K562 (cell line): ENCODE results near the gene SSBP2. TPM values are rescaled to one million over a fixed set of nuclear protein-coding genes. Genes with fewer than 3 reads are reported as not detected.

Experiments used
- ATAC-seq: fragments of 200-7000 bp; cut with Tn5 transposase; 3 replicates; pipeline ENCODE4 v1.9.1; 2020; ENCODE audit warnings: moderate library complexity
- BruUV-seq: library from RNA; stranded (reverse); fragments of 400-500 nt; replicated peaks from 2 replicates; lab custom pipeline; 2021; lab: Mats Ljungman, UMichigan
- CTCF ChIA-PET: fragments of 300-600 bp; formaldehyde crosslinking; extraction: SDS; loops from one replicate; lab custom pipeline; 2021; ENCODE audit warnings: low intra/inter-chr PET ratio; lab: Yijun Ruan, JAX
- POLR2A ChIA-PET: fragments of 300-600, 350-650 bp; sonication (Branson Sonifier 250); formaldehyde crosslinking; extraction: SDS; loops from one replicate; lab custom pipeline; 2021; ENCODE audit warnings: antibody characterized with exemption, inconsistent platforms; lab: Yijun Ruan, JAX
- DNase-seq, 4 experiments: peaks; one replicate each; pipeline versions ENCODE4 v3.0.0 to v3.0.0-alpha.2; 2011 to 2018; ENCODE audit warnings: low spot score in 3 of 4, mixed read lengths in 3 of 4; ENCODE audit errors: extremely low read depth in 1 of 4
- FAIRE-seq: peaks from 2 replicates; lab custom pipeline; 2011; peaks lifted over from hg19 to GRCh38; lab: Jason Lieb, UNC
- H2AFZ ChIP-seq: 2 replicates; pipeline ENCODE4 v1.6.0; 2011; ENCODE audit warnings: low read depth, low read length, control low read depth, inconsistent platforms
- H3K27ac ChIP-seq: fragments of 200-600 bp; 3 replicates; pipeline ENCODE4 v1.8.0; 2011; ENCODE audit warnings: low read depth, mild to moderate bottlenecking, control low read depth, inconsistent platforms, low read length, moderate library complexity, mixed read lengths; ENCODE audit errors: extremely low read depth
- H3K27me3 ChIP-seq, 2 experiments: fragments of 300-600 bp in 1 of 2; 2 replicates in 1 of 2; 3 replicates in 1 of 2; pipeline versions ENCODE4 v1.6.0 to v1.8.0; 2011; ENCODE audit warnings: inconsistent platforms in 2 of 2, low read length in 2 of 2, mild to moderate bottlenecking in 1 of 2, mixed read lengths in 1 of 2, moderate library complexity in 1 of 2; ENCODE audit not compliant: control insufficient read depth in 2 of 2, insufficient read depth in 2 of 2
- H3K36me3 ChIP-seq: fragments of 300-600 bp; 3 replicates; pipeline ENCODE4 v1.8.0; 2011; ENCODE audit warnings: mild to moderate bottlenecking, low read length, inconsistent platforms; ENCODE audit not compliant: control insufficient read depth, insufficient read depth
- H3K4me1 ChIP-seq, 2 experiments: fragments of 200-600 bp in 1 of 2; replicated peaks in 1 of 2; 2 replicates in 1 of 2; 3 replicates in 1 of 2; pipeline versions ENCODE4 v1.5.1 to v1.8.0; 2011; ENCODE audit warnings: inconsistent platforms in 2 of 2, low read length in 2 of 2, mild to moderate bottlenecking in 1 of 2, mixed read lengths in 1 of 2, moderate library complexity in 1 of 2; ENCODE audit not compliant: control insufficient read depth in 2 of 2, insufficient read depth in 2 of 2
- H3K4me2 ChIP-seq: 2 replicates; pipeline ENCODE4 v1.6.1; 2011; ENCODE audit warnings: low read length, control low read depth, inconsistent platforms, mixed read lengths; ENCODE audit not compliant: insufficient read depth
- H3K4me3 ChIP-seq: fragments of 200-600 bp; sonication (generic), shearing (Covaris generic); 2 replicates; pipeline ENCODE4 v1.5.1; 2016; ENCODE audit warnings: control low read depth, inconsistent platforms
- H3K79me2 ChIP-seq: fragments of 200-600 bp; 3 replicates; pipeline ENCODE4 v1.8.0; 2011; ENCODE audit warnings: low read length, inconsistent platforms; ENCODE audit not compliant: control insufficient read depth, insufficient read depth
- H3K9ac ChIP-seq, 2 experiments: 2 replicates each; pipeline versions ENCODE4 v1.6.0 to v1.6.1; 2011; ENCODE audit warnings: low read depth in 2 of 2, low read length in 2 of 2, control low read depth in 1 of 2, inconsistent platforms in 1 of 2, mild to moderate bottlenecking in 1 of 2, mixed read lengths in 1 of 2; ENCODE audit not compliant: insufficient read depth in 1 of 2
- H3K9me1 ChIP-seq: one replicate; pipeline ENCODE4 v1.6.0; 2011; ENCODE audit warnings: inconsistent platforms, mild to moderate bottlenecking, low read length, moderate library complexity; ENCODE audit not compliant: control insufficient read depth, insufficient read depth
- H3K9me3 ChIP-seq: replicated peaks from 2 replicates; pipeline ENCODE4 v1.5.1; 2011; ENCODE audit warnings: low read depth, low read length, inconsistent platforms; ENCODE audit not compliant: control insufficient read depth, insufficient read depth
- H4K20me1 ChIP-seq: replicated peaks from 2 replicates; pipeline ENCODE4 v1.6.1; 2011; ENCODE audit warnings: low read length, inconsistent platforms, mixed read lengths; ENCODE audit not compliant: control insufficient read depth, insufficient read depth
- CGGBP1 ChIP-seq: fragments of 250-450 bp; sonication (Bioruptor Pico); IDR thresholded peaks from 2 replicates; pipeline ENCODE4 v1.9.0; 2021; ENCODE audit warnings: mild to moderate bottlenecking
- EP400 ChIP-seq: fragments of 450-650 bp; IDR thresholded peaks from 2 replicates; pipeline ENCODE4 v1.6.1; 2017; ENCODE audit warnings: antibody characterized with exemption, mild to moderate bottlenecking, moderate library complexity
- KDM2B ChIP-seq: fragments of 250-450 bp; sonication (Bioruptor Pico); IDR thresholded peaks from 2 replicates; pipeline ENCODE4 v1.8.0; 2021; ENCODE audit warnings: mild to moderate bottlenecking, moderate library complexity
- L3MBTL2 ChIP-seq: fragments of 450-650 bp; IDR thresholded peaks from 2 replicates; pipeline ENCODE4 v1.6.1; 2016; ENCODE audit warnings: mild to moderate bottlenecking, moderate library complexity
- NFRKB ChIP-seq: fragments of 450-650 bp; IDR thresholded peaks from 2 replicates; pipeline ENCODE4 v1.6.1; 2016; ENCODE audit warnings: low read depth
- RFX1 ChIP-seq: fragments of 450-650 bp; IDR thresholded peaks from 2 replicates; pipeline ENCODE4 v1.6.1; 2016; ENCODE audit warnings: mild to moderate bottlenecking, moderate library complexity
- SRSF7 ChIP-seq: fragments of 200-400 bp; formaldehyde crosslinking; optimal IDR thresholded peaks from 2 replicates; pipeline ENCODE3; 2017; ENCODE audit warnings: mild to moderate bottlenecking, low read depth, low read length
- TBL1XR1 ChIP-seq, 2 experiments: IDR thresholded peaks; 2 replicates each; pipeline ENCODE4 v1.6.1; 2012; ENCODE audit warnings: improper control_type of control experiment in 2 of 2, low read length in 2 of 2, mild to moderate bottlenecking in 1 of 2
- TCF7L2 ChIP-seq: fragments of 150-350 bp; IDR thresholded peaks from 2 replicates; pipeline ENCODE4 v1.6.1; 2016; ENCODE audit warnings: low read depth, mild to moderate bottlenecking, low read length, moderate library complexity
- TOE1 ChIP-seq, 2 experiments: fragments of 450-650 bp in 1 of 2; sonication (generic) in 1 of 2; formaldehyde crosslinking in 1 of 2; IDR thresholded peaks; 2 replicates each; pipeline versions ENCODE4 v1.7.1 to v1.8.0; 2016 to 2022; ENCODE audit warnings: borderline replicate concordance in 2 of 2, mild to moderate bottlenecking in 2 of 2, antibody characterized with exemption in 1 of 2, inconsistent platforms in 1 of 2, low read depth in 1 of 2, missing genetic modification reagents in 1 of 2, moderate library complexity in 1 of 2
- ZNF274 ChIP-seq: IDR thresholded peaks from 2 replicates; pipeline ENCODE4 v1.6.1; 2011; ENCODE audit warnings: low read depth, mild to moderate bottlenecking, low read length, moderate library complexity, borderline replicate concordance
- ZNF384 ChIP-seq: IDR thresholded peaks from 2 replicates; pipeline ENCODE4 v1.6.1; 2012; ENCODE audit warnings: low read depth, low read length, improper control_type of control experiment
- ZNF561 ChIP-seq: fragments of 450-650 bp; formaldehyde crosslinking; conservative IDR thresholded peaks from 2 replicates; pipeline ENCODE4 v1.4.0; 2020; ENCODE audit warnings: mild to moderate bottlenecking, moderate library complexity
- ZNF77 ChIP-seq: fragments of 250-450 bp; sonication (Bioruptor Pico); IDR thresholded peaks from 2 replicates; pipeline ENCODE4 v1.5.0; 2020
- in situ Hi-C: fragments of 300-500 bp; cut with MboI; formaldehyde crosslinking; loops from 4 replicates; pipeline ENCODE4 v1.15.0; 2018; ENCODE audit warnings: inconsistent platforms, mixed read lengths
- intact Hi-C: fragments of 100-400 bp; cut with micrococcal nuclease; formaldehyde crosslinking; loops from 2 replicates; pipeline ENCODE4 v1.14.2; 2022
- polyA plus RNA-seq, 8 experiments: library from polyadenylated mRNA; depleted of rRNA in 4 of 8; stranded (reverse) in 5 of 8; unstranded in 3 of 8; fragments of >200 nt; fragmentation: Nextera tagmentation in 2 of 8; fragmentation: Illumina TruSeq in 1 of 8; extraction: Ambion mirVana in 2 of 8; extraction: Trizol in 1 of 8; gene quantifications; 2 replicates each; pipeline versions ENCODE4 v1.2.1 to v1.2.3, GENCODE V29; 2011 to 2014; ENCODE audit warnings: inconsistent platforms in 1 of 8, missing spikeins in 1 of 8
- total RNA-seq, 7 experiments: library from RNA; depleted of rRNA in 6 of 7; stranded (reverse); fragments of >200 nt in 6 of 7; fragmentation: Illumina TruSeq in 2 of 7; extraction: Trizol in 2 of 7; gene quantifications; 2 replicates each; pipeline versions ENCODE4 v1.2.1 to v1.2.3, GENCODE V29; 2011 to 2021; ENCODE audit warnings: low replicate concordance in 1 of 7
- TF ChIP-seq, protein P1 (sequence below): sonication (generic); formaldehyde crosslinking; IDR thresholded peaks from 2 replicates; pipeline ENCODE4 v1.9.0; 2022; ENCODE audit warnings: mild to moderate bottlenecking, missing genetic modification reagents
- TF ChIP-seq, protein P2 (sequence below): sonication (generic); formaldehyde crosslinking; IDR thresholded peaks from 2 replicates; pipeline ENCODE4 v1.8.0; 2023; ENCODE audit warnings: mild to moderate bottlenecking, missing genetic modification reagents
- TF ChIP-seq, protein P3 (sequence below), 2 experiments: fragments of 450-650 bp; IDR thresholded peaks; 2 replicates each; pipeline ENCODE4 v1.6.1; 2016

SSBP2 gene
- total and polyA plus RNA-seq, 9 of the 15 experiments (the other 6 are each of a cell fraction or from before 2014, with no cell fraction given) = 22.3 to 133 (median 42.1) TPM

DNA sequence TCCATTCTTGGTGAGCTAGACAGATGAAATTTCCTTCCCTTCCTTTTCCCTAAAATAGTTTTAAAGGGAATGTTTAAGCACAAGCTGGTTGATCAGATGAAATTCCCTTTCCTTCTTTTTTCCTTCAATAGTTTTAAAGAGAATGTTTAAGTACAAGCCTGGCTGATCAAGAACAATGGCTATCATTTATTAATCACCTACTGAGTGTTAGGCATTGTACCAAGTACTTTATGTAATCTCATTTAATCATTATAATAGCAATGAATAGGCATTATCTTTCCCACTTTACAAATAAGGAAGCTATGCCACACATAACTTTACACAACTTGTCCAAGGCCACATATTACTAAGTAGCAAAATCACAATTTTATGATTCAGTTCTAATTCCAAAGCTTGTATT is 205.0 kb downstream of the SSBP2 start:
- H3K79me2 ChIP-seq = no peaks in the 10 kb centered on the region
- H3K4me3 ChIP-seq = no peak overlapping the region
- peaks cover 2% of the 10 kb centered on the region; the same call in 1 of the 3 replicates for H3K36me3 ChIP-seq
- DNase-seq (no peak), ATAC-seq (no peak), FAIRE-seq (peak; percentile 11)
- H3K27me3 ChIP-seq = no peaks in the 10 kb centered on the region
- no peaks in the 10 kb centered on the region for H3K4me1 ChIP-seq
- H2AFZ ChIP-seq = no peak overlapping the region
- in situ Hi-C loops = no loop called here
- BruUV-seq = no TSS peak
- ChIA-PET CTCF (no interaction called here), POLR2A (no interaction called here)
- intact Hi-C loops = no loop called here
- H3K27ac ChIP-seq = no peak overlapping the region
- no peak overlapping the region for H3K4me2 ChIP-seq
- no peaks in the 10 kb centered on the region for H3K9me1 ChIP-seq
- H3K9me3 ChIP-seq = no peaks in the 10 kb centered on the region
- no peak overlapping the region for H3K9ac ChIP-seq
- no peaks in the 10 kb centered on the region for H4K20me1 ChIP-seq
- TF ChIP-seq ZNF561 = no peak
- no peak for TF ChIP-seq TCF7L2
- TF ChIP-seq, protein P1, sequence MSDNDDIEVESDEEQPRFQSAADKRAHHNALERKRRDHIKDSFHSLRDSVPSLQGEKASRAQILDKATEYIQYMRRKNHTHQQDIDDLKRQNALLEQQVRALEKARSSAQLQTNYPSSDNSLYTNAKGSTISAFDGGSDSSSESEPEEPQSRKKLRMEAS (CRISPR knock-in tag) = no peak
- no peak for TF ChIP-seq KDM2B (CRISPR knock-in tag)
- TF ChIP-seq L3MBTL2 = no peak
- no peak for TF ChIP-seq ZNF77
- no peak for TF ChIP-seq TOE1 (IDR thresholded peaks at IDR 0.05; ENCODE audit: borderline replicate concordance)
- no peak for TF ChIP-seq TOE1 (CRISPR knock-in tag; IDR thresholded peaks at IDR 0.05; ENCODE audit: borderline replicate concordance, low read depth)
- no peak for TF ChIP-seq RFX1
- no peak for TF ChIP-seq TBL1XR1 (IDR thresholded peaks at IDR 0.05; ENCODE audit: low read length in 2 of 2)
- no peak for TF ChIP-seq NFRKB
- TF ChIP-seq ZNF384 = no peak
- TF ChIP-seq SRSF7 = no peak
- TF ChIP-seq CGGBP1 (CRISPR knock-in tag) = no peak
- TF ChIP-seq EP400 = no peak
- TF ChIP-seq, protein P2, sequence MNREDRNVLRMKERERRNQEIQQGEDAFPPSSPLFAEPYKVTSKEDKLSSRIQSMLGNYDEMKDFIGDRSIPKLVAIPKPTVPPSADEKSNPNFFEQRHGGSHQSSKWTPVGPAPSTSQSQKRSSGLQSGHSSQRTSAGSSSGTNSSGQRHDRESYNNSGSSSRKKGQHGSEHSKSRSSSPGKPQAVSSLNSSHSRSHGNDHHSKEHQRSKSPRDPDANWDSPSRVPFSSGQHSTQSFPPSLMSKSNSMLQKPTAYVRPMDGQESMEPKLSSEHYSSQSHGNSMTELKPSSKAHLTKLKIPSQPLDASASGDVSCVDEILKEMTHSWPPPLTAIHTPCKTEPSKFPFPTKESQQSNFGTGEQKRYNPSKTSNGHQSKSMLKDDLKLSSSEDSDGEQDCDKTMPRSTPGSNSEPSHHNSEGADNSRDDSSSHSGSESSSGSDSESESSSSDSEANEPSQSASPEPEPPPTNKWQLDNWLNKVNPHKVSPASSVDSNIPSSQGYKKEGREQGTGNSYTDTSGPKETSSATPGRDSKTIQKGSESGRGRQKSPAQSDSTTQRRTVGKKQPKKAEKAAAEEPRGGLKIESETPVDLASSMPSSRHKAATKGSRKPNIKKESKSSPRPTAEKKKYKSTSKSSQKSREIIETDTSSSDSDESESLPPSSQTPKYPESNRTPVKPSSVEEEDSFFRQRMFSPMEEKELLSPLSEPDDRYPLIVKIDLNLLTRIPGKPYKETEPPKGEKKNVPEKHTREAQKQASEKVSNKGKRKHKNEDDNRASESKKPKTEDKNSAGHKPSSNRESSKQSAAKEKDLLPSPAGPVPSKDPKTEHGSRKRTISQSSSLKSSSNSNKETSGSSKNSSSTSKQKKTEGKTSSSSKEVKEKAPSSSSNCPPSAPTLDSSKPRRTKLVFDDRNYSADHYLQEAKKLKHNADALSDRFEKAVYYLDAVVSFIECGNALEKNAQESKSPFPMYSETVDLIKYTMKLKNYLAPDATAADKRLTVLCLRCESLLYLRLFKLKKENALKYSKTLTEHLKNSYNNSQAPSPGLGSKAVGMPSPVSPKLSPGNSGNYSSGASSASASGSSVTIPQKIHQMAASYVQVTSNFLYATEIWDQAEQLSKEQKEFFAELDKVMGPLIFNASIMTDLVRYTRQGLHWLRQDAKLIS (CRISPR knock-in tag) = no peak
- TF ChIP-seq ZNF274 = no peak
- TF ChIP-seq, protein P3, sequence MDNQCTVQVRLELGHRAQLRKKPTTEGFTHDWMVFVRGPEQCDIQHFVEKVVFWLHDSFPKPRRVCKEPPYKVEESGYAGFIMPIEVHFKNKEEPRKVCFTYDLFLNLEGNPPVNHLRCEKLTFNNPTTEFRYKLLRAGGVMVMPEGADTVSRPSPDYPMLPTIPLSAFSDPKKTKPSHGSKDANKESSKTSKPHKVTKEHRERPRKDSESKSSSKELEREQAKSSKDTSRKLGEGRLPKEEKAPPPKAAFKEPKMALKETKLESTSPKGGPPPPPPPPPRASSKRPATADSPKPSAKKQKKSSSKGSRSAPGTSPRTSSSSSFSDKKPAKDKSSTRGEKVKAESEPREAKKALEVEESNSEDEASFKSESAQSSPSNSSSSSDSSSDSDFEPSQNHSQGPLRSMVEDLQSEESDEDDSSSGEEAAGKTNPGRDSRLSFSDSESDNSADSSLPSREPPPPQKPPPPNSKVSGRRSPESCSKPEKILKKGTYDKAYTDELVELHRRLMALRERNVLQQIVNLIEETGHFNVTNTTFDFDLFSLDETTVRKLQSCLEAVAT (IDR thresholded peaks at IDR 0.05) = no peak
